Neutrophil (primary cell): ENCODE data around the gene ARHGAP22.

Experiments
- H3K27ac ChIP-seq: fragments of 200-600 bp; sonication (generic); 2 replicates; pipeline ENCODE4 v1.5.1; 2016; ENCODE audit warnings: mild to moderate bottlenecking, moderate library complexity
- H3K27me3 ChIP-seq: fragments of 200-600 bp; sonication (generic); 2 replicates; pipeline ENCODE4 v1.6.0; 2016; ENCODE audit warnings: mild to moderate bottlenecking
- H3K36me3 ChIP-seq: fragments of 200-600 bp; sonication (generic); 2 replicates; pipeline ENCODE4 v1.5.1; 2017
- H3K4me1 ChIP-seq, 2 experiments: fragments of 200-600 bp in 1 of 2; sonication (generic) in 1 of 2; 1 replicate in 1 of 2; 2 replicates in 1 of 2; pipeline versions ENCODE4 v1.5.1 to v1.6.1; 2013 to 2016; ENCODE audit warnings: low read depth in 1 of 2, low read length in 1 of 2, mild to moderate bottlenecking in 1 of 2, moderate library complexity in 1 of 2; ENCODE audit not compliant: control insufficient read depth in 1 of 2, insufficient read depth in 1 of 2
- H3K4me3 ChIP-seq, 2 experiments: fragments of 200-600 bp in 1 of 2; sonication (generic) in 1 of 2; 1 replicate in 1 of 2; 2 replicates in 1 of 2; pipeline ENCODE4 v1.5.1; 2013 to 2016; ENCODE audit warnings: low read depth in 1 of 2, low read length in 1 of 2, mild to moderate bottlenecking in 1 of 2, moderate library complexity in 1 of 2
- H3K9me3 ChIP-seq: fragments of 200-600 bp; sonication (generic); 2 replicates; pipeline ENCODE4 v1.5.1; 2016
- CTCF ChIP-seq: fragments of 200-600 bp; sonication (generic); IDR thresholded peaks from 2 replicates; pipeline ENCODE4 v1.5.1; 2016; ENCODE audit warnings: antibody characterized with exemption

ARHGAP22 gene

GRCh38 chr10:48416584-48417232 is 188.2 kb downstream of the ARHGAP22 start:
- H3K9me3 ChIP-seq: no peaks in the 10 kb centered on the region
- no peaks in the 10 kb centered on the region for H3K27me3 ChIP-seq
- no peak overlapping the region for H3K27ac ChIP-seq
- H3K36me3 ChIP-seq: no peaks in the 10 kb centered on the region
- H3K4me3 ChIP-seq: no peak overlapping the region
- no peaks in the 10 kb centered on the region for H3K4me1 ChIP-seq
- TF ChIP-seq CTCF: no peak

GRCh38 chr10:48414778-48415177 is 190.1 kb downstream of the ARHGAP22 start:
- no peak overlapping the region for H3K27ac ChIP-seq
- TF ChIP-seq CTCF: no peak
- H3K4me1 ChIP-seq: no peaks in the 10 kb centered on the region
- no peak overlapping the region for H3K4me3 ChIP-seq
- H3K36me3 ChIP-seq: peaks cover 10% of the 10 kb centered on the region
- H3K9me3 ChIP-seq: no peaks in the 10 kb centered on the region
- no peaks in the 10 kb centered on the region for H3K27me3 ChIP-seq

- Histone ChIP-seq H3K36me3 (peaks cover 10% of the 10 kb centered on the region), H3K27me3 (no peaks in the 10 kb centered on the region), H3K4me1 (no peaks in the 10 kb centered on the region), H3K27ac (no peak overlapping the region), H3K9me3 (no peaks in the 10 kb centered on the region), H3K4me3 (no peak overlapping the region)
- TF ChIP-seq CTCF: no peak
These were observed 190.7 kb downstream of the ARHGAP22 start for GRCh38 chr10:48414160-48414559.

GRCh38 chr10:48412933-48413332 is 191.9 kb downstream of the ARHGAP22 start:
- Histone ChIP-seq H3K27me3 (no peaks in the 10 kb centered on the region), H3K36me3 (peaks cover 10% of the 10 kb centered on the region), H3K9me3 (no peaks in the 10 kb centered on the region), H3K27ac (no peak overlapping the region), H3K4me1 (no peaks in the 10 kb centered on the region), H3K4me3 (no peak overlapping the region)
- no peak for TF ChIP-seq CTCF

GRCh38 chr10:48412081-48412480 is 192.8 kb downstream of the ARHGAP22 start:
- Histone ChIP-seq H3K4me1 (no peaks in the 10 kb centered on the region), H3K4me3 (no peak overlapping the region), H3K27me3 (no peaks in the 10 kb centered on the region), H3K9me3 (no peaks in the 10 kb centered on the region), H3K36me3 (peaks cover 10% of the 10 kb centered on the region), H3K27ac (no peak overlapping the region)
- TF ChIP-seq CTCF: no peak
